GM12878 (cell line): ENCODE data around the gene ZNF19. TPM values are rescaled to one million over a fixed set of nuclear protein-coding genes. Genes with fewer than 3 reads are reported as not detected.

Experiments used
- ATAC-seq: fragments of 200-7000 bp; cut with Tn5 transposase; 3 replicates; pipeline ENCODE4 v1.9.1; 2020; ENCODE audit warnings: mild to moderate bottlenecking, moderate library complexity
- BruUV-seq: library from RNA; stranded (reverse); fragments of 400-500 nt; replicated peaks from 2 replicates; lab custom pipeline; 2021; lab: Mats Ljungman, UMichigan
- CTCF ChIA-PET: fragments of 300-600 bp; sonication (Branson Sonifier 250); formaldehyde crosslinking; extraction: SDS; loops from one replicate; lab custom pipeline; 2021; ENCODE audit warnings: inconsistent platforms; lab: Yijun Ruan, JAX
- POLR2A ChIA-PET: fragments of 350-600 bp; formaldehyde crosslinking; extraction: SDS; loops from one replicate; lab custom pipeline; 2021; ENCODE audit warnings: inconsistent platforms; lab: Charles Lee
- RAD21 ChIA-PET: fragments of 300-600 bp; sonication (Branson Sonifier 250); formaldehyde crosslinking; loops from one replicate; lab custom pipeline; 2023; ENCODE audit warnings: antibody characterized with exemption; ENCODE audit not compliant: unreplicated experiment; lab: Charles Lee
- SMC1A ChIA-PET: fragments of 300-600 bp; sonication (Branson Sonifier 250); formaldehyde crosslinking; loops from one replicate; lab custom pipeline; 2023; ENCODE audit not compliant: unreplicated experiment, uncharacterized antibody; lab: Charles Lee
- DNase-seq: peaks from one replicate; pipeline ENCODE4 v3.0.0-alpha.2; 2011; ENCODE audit warnings: low read depth, low spot score
- FAIRE-seq: peaks from 3 replicates; lab custom pipeline; 2011; peaks lifted over from hg19 to GRCh38; lab: Jason Lieb, UNC
- H2AFZ ChIP-seq: 2 replicates; pipeline ENCODE4 v1.6.0; 2011; ENCODE audit warnings: low read depth, low read length, control low read depth; ENCODE audit not compliant: control insufficient read depth
- H3K27ac ChIP-seq: 2 replicates; pipeline ENCODE4 v1.5.1; 2011; ENCODE audit warnings: control low read depth; ENCODE audit not compliant: control insufficient read depth, insufficient read depth
- H3K27me3 ChIP-seq, 2 experiments: replicated peaks in 1 of 2; 2 replicates each; pipeline versions ENCODE4 v1.6.0 to v1.6.1; 2011; ENCODE audit warnings: low read length in 1 of 2; ENCODE audit not compliant: control insufficient read depth in 2 of 2, insufficient read depth in 2 of 2
- H3K36me3 ChIP-seq, 2 experiments: 2 replicates each; pipeline ENCODE4 v1.5.1; 2011; ENCODE audit warnings: low read length in 1 of 2; ENCODE audit not compliant: control insufficient read depth in 2 of 2, insufficient read depth in 2 of 2
- H3K4me1 ChIP-seq: 2 replicates; pipeline ENCODE4 v1.6.1; 2011; ENCODE audit warnings: mild to moderate bottlenecking, low read length, moderate library complexity, mixed read lengths; ENCODE audit not compliant: control insufficient read depth, insufficient read depth
- H3K4me2 ChIP-seq: 2 replicates; pipeline ENCODE4 v1.6.0; 2011; ENCODE audit warnings: control low read depth; ENCODE audit not compliant: control insufficient read depth, insufficient read depth
- H3K4me3 ChIP-seq: fragments of 200-600 bp; sonication (generic); 2 replicates; pipeline ENCODE4 v1.5.1; 2016
- H3K79me2 ChIP-seq: 2 replicates; pipeline ENCODE4 v1.6.0; 2011; ENCODE audit warnings: low read length; ENCODE audit not compliant: control insufficient read depth, insufficient read depth
- H3K9ac ChIP-seq: 2 replicates; pipeline ENCODE4 v1.8.0; 2011; ENCODE audit warnings: low read length, control low read depth, mixed read lengths; ENCODE audit not compliant: control insufficient read depth, insufficient read depth
- H3K9me3 ChIP-seq: replicated peaks from 3 replicates; pipeline ENCODE4 v1.5.1; 2011; ENCODE audit warnings: mild to moderate bottlenecking, low read length; ENCODE audit not compliant: control insufficient read depth, insufficient read depth
- H4K20me1 ChIP-seq: 2 replicates; pipeline ENCODE4 v1.6.0; 2011; ENCODE audit not compliant: control insufficient read depth, insufficient read depth
- EED ChIP-seq: sonication (generic); IDR thresholded peaks from 2 replicates; pipeline ENCODE4 v1.6.1; 2016; ENCODE audit warnings: antibody characterized with exemption, low read depth
- GATAD2B ChIP-seq: fragments of 450-650 bp; conservative IDR thresholded peaks from 2 replicates; pipeline ENCODE4 v1.6.1; 2017; ENCODE audit warnings: low read depth, mild to moderate bottlenecking, moderate library complexity
- HSF1 ChIP-seq: fragments of 150-350 bp; IDR thresholded peaks from 2 replicates; pipeline ENCODE4 v1.6.1; 2014; ENCODE audit warnings: mild to moderate bottlenecking, low read depth, low read length
- MTA3 ChIP-seq: IDR thresholded peaks from 2 replicates; pipeline ENCODE4 v1.6.1; 2012; ENCODE audit warnings: low read length, inconsistent platforms, borderline replicate concordance
- POLR2A ChIP-seq: IDR thresholded peaks from 2 replicates; pipeline ENCODE4 v1.6.1; 2011; ENCODE audit warnings: low read depth, mild to moderate bottlenecking, low read length
- POU2F2 ChIP-seq: IDR thresholded peaks from 3 replicates; pipeline ENCODE4 v1.6.1; 2011; ENCODE audit warnings: low read depth, mild to moderate bottlenecking, low read length, borderline replicate concordance
- RBBP5 ChIP-seq: fragments of 200-600 bp; sonication (generic); conservative IDR thresholded peaks from 2 replicates; pipeline ENCODE4 v1.6.1; 2016
- ZNF592 ChIP-seq: fragments of 450-650 bp; IDR thresholded peaks from 2 replicates; pipeline ENCODE4 v1.6.1; 2017; ENCODE audit warnings: mild to moderate bottlenecking, moderate library complexity
- ZSCAN29 ChIP-seq: fragments of 450-650 bp; IDR thresholded peaks from 2 replicates; pipeline ENCODE4 v1.6.1; 2017; ENCODE audit warnings: mild to moderate bottlenecking, moderate library complexity
- WGBS: methylation state at CpG from one replicate; pipeline ENCODE4 v1.1.6; 2016; ENCODE audit warnings: low lambda C conversion rate; ENCODE audit not compliant: insufficient replicate concordance, insufficient coverage; ENCODE audit errors: missing lambda C conversion rate; 5-methylcytosine and 5-hydroxymethylcytosine counted together
- in situ Hi-C: fragments of 300-500 bp; cut with MboI; formaldehyde crosslinking; loops from 9 replicates; pipeline ENCODE4 v1.14.3; 2018; ENCODE audit warnings: mixed read lengths
- intact Hi-C: fragments of 100-400 bp; cut with micrococcal nuclease; formaldehyde crosslinking; loops from one replicate; pipeline ENCODE4 v1.14.2; 2022; ENCODE audit not compliant: unreplicated experiment
- polyA plus RNA-seq, 11 experiments: library from polyadenylated mRNA; depleted of rRNA in 4 of 11; unstranded in 6 of 11; stranded (reverse) in 5 of 11; fragments of >200 nt; fragmentation: Nextera tagmentation in 4 of 11; fragmentation: Illumina TruSeq in 1 of 11; extraction: Ambion mirVana in 4 of 11; extraction: Trizol in 1 of 11; gene quantifications; 1 replicate in 1 of 11; 2 replicates in 10 of 11; pipeline versions ENCODE4 v1.2.1 to v1.2.3, GENCODE V29; 2011 to 2016; ENCODE audit warnings: inconsistent platforms in 2 of 11, missing spikeins in 2 of 11, low read depth in 1 of 11
- total RNA-seq, 4 experiments: library from RNA; depleted of rRNA in 3 of 4; stranded (reverse); fragments of >200 nt in 3 of 4; fragmentation: Illumina TruSeq in 1 of 4; extraction: Trizol in 1 of 4; gene quantifications; 2 replicates each; pipeline versions ENCODE4 v1.2.1 to v1.2.3, GENCODE V29; 2013 to 2021

Gene ZNF19
- total and polyA plus RNA-seq, 10 of the 15 experiments (the other 5 are each of a cell fraction or from before 2014, with no cell fraction given): 1.0 to 3.3 (median 2.0) TPM

DNA sequence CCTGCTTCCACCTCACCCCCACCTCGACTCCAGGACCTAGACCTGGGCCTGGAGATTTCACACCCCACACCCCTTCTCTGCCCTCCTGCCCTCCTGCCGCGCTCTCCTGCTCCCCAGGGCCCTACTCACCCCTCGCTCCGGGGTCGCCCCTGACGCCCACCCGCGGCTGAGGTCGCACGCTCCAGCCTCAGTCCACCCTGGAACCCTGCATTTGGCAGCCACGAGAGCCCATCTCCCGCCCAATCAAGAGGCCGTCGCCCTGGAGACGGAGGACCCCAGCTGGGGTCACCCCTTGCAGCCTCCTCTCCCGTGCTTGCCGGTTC lies 63.4 kb downstream of the ZNF19 start (continued):
- TF ChIP-seq MTA3: no peak
- no peak for TF ChIP-seq RBBP5
- no peak for TF ChIP-seq EED
- no peak for TF ChIP-seq POU2F2
- TF ChIP-seq HSF1: no peak

- H3K9ac ChIP-seq: no peak overlapping the region
- POLR2A ChIA-PET: no interaction called here
- no peak overlapping the region for H2AFZ ChIP-seq
- in situ Hi-C loops (no loop called here), intact Hi-C loops (no loop called here)
- H3K27me3 ChIP-seq: no peaks in the 10 kb centered on the region; a peak in 1 of 4 replicates
- no peak for DNase-seq
- no peaks in the 10 kb centered on the region for H3K36me3 ChIP-seq
- H3K9me3 ChIP-seq: no peaks in the 10 kb centered on the region
- H3K4me2 ChIP-seq: no peak overlapping the region
- RAD21 ChIA-PET: no interaction called here
- H3K4me3 ChIP-seq: no peak overlapping the region
- SMC1A ChIA-PET: interaction anchor here (1.1 kb wide), 1 partner anchor 135 kb away, joined by 3 read pairs; the partner anchor contains the start of gene CMTR2
- H4K20me1 ChIP-seq: no peaks in the 10 kb centered on the region
- no peaks in the 10 kb centered on the region for H3K4me1 ChIP-seq
- no peak overlapping the region for H3K27ac ChIP-seq
- ATAC-seq: no peak
- no peak for TF ChIP-seq GATAD2B
- TF ChIP-seq ZNF592: no peak
- TF ChIP-seq POLR2A: no peak
- TF ChIP-seq ZSCAN29: no peak
- FAIRE-seq: no peak
- no peaks in the 10 kb centered on the region for H3K79me2 ChIP-seq
- WGBS: 29% methylated on average over 6 of the region's 6 CpGs
- CTCF ChIA-PET: interaction anchor here (1.0 to 1.6 kb wide), 2 partner anchors 14 to 75 kb away, joined by 3 to 5 read pairs; no protein-coding TSS in a partner anchor
- BruUV-seq: no TSS peak
Measured at GRCh38 chr16:71424626-71425025, 64.5 kb downstream of the ZNF19 start.
